Astrocyte (in vitro differentiated cells and primary cell): Measurements from ENCODE around the gene BOLL. TPM values are rescaled to one million over a fixed set of nuclear protein-coding genes. Genes with fewer than 3 reads are reported as not detected.
A peak's percentile ranks its signal among the peaks of the same experiment; 100 is the strongest.

ENCODE experiments used
- DNase-seq: peaks from one replicate; pipeline ENCODE4 v3.0.0-alpha.2; 2010; ENCODE audit warnings: low read depth
- FAIRE-seq: peaks from 2 replicates; lab custom pipeline; 2011; peaks lifted over from hg19 to GRCh38; lab: Jason Lieb, UNC
- H2AFZ ChIP-seq: 2 replicates; pipeline ENCODE4 v1.6.0; 2012; ENCODE audit warnings: low read depth, low read length, inconsistent platforms
- H3K27ac ChIP-seq: 2 replicates; pipeline ENCODE4 v1.5.1; 2011; ENCODE audit warnings: low read depth, low read length, inconsistent platforms
- H3K27me3 ChIP-seq: 2 replicates; pipeline ENCODE4 v1.6.0; 2011; ENCODE audit warnings: low read length, inconsistent platforms; ENCODE audit not compliant: insufficient read depth
- H3K36me3 ChIP-seq: 2 replicates; pipeline ENCODE4 v1.5.1; 2011; ENCODE audit warnings: low read length, inconsistent platforms; ENCODE audit not compliant: insufficient read depth
- H3K4me1 ChIP-seq: 2 replicates; pipeline ENCODE4 v1.5.1; 2011; ENCODE audit warnings: low read length, inconsistent platforms; ENCODE audit not compliant: insufficient read depth
- H3K4me2 ChIP-seq: 2 replicates; pipeline ENCODE4 v1.6.0; 2012; ENCODE audit warnings: low read length, inconsistent platforms
- H3K4me3 ChIP-seq: 2 replicates; pipeline ENCODE4 v1.5.1; 2011; ENCODE audit warnings: low read depth, mild to moderate bottlenecking, low read length, inconsistent platforms; ENCODE audit not compliant: insufficient read depth
- H3K79me2 ChIP-seq: 2 replicates; pipeline ENCODE4 v1.6.0; 2012; ENCODE audit warnings: mild to moderate bottlenecking, low read length, inconsistent platforms; ENCODE audit not compliant: insufficient read depth
- H3K9ac ChIP-seq: 2 replicates; pipeline ENCODE4 v1.6.0; 2012; ENCODE audit warnings: mild to moderate bottlenecking, low read length, inconsistent platforms
- H3K9me3 ChIP-seq: 2 replicates; pipeline ENCODE4 v1.5.1; 2012; ENCODE audit warnings: low read depth, mild to moderate bottlenecking, low read length, inconsistent platforms; ENCODE audit not compliant: insufficient read depth
- H4K20me1 ChIP-seq: 2 replicates; pipeline ENCODE4 v1.6.0; 2012; ENCODE audit warnings: low read length, inconsistent platforms; ENCODE audit not compliant: insufficient read depth
- H3K27ac Mint-ChIP-seq: one replicate; pipeline ENCODE4 v1.8.0; 2021; ENCODE audit warnings: mild to moderate bottlenecking, mixed read lengths; ENCODE audit not compliant: unreplicated experiment
- H3K27me3 Mint-ChIP-seq: one replicate; pipeline ENCODE4 v1.8.0; 2021; ENCODE audit warnings: low read depth, mixed read lengths; ENCODE audit not compliant: unreplicated experiment
- H3K36me3 Mint-ChIP-seq: one replicate; pipeline ENCODE4 v1.8.0; 2021; ENCODE audit warnings: low read depth, mixed read lengths; ENCODE audit not compliant: unreplicated experiment
- H3K4me1 Mint-ChIP-seq: one replicate; pipeline ENCODE4 v1.8.0; 2021; ENCODE audit warnings: low read depth, mixed read lengths; ENCODE audit not compliant: unreplicated experiment
- H3K4me3 Mint-ChIP-seq: one replicate; pipeline ENCODE4 v1.8.0; 2021; ENCODE audit warnings: mild to moderate bottlenecking, moderate library complexity, mixed read lengths; ENCODE audit not compliant: unreplicated experiment
- H3K9me3 Mint-ChIP-seq: one replicate; pipeline ENCODE4 v1.8.0; 2021; ENCODE audit warnings: mild to moderate bottlenecking, mixed read lengths; ENCODE audit not compliant: unreplicated experiment
- EZH2 ChIP-seq: IDR thresholded peaks from 2 replicates; pipeline ENCODE4 v1.6.1; 2012; ENCODE audit warnings: mild to moderate bottlenecking, low read length, inconsistent platforms; ENCODE audit not compliant: insufficient read depth
- total RNA-seq: library from RNA; stranded (reverse); gene quantifications from 2 replicates; pipeline ENCODE4 v1.2.1, GENCODE V29; 2021
- TF ChIP-seq, protein P1 (sequence below): IDR thresholded peaks from 2 replicates; pipeline ENCODE4 v1.5.1; 2011; ENCODE audit warnings: low read depth, mild to moderate bottlenecking, inconsistent platforms, low read length, moderate library complexity; ENCODE audit not compliant: insufficient read depth

The BOLL gene
- total RNA-seq, 1 donor from 2014 or later, result not detected

DNA sequence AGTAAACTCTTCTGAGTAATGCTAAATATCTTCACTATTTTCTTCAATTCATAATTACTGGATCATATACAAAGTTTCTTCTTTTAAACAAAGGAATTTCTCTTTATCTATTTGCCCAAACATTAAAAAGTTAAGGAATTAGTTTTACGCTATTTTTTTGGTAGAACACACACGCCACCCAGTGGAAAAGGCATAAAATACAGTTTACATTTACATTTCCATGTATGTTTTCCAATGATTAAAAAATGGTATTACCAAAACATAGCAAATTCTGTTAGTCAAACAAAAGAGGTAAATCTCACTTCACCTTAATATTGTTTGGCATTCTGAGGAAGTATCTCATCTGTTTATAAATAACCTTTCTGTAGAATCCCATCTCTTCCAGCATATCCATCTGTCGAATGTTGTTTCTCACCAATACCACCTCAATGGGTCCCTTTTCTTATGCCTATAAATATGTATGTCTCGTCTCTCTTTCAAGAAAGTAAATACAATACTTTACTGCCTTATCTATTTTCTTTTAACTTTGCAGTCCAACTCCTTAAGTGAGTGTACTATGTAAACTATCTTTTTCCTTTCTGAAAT is 7.2 kb downstream of the BOLL start:
- Histone ChIP-seq H3K9ac (no peak overlapping the region), H3K4me1 (no peaks in the 10 kb centered on the region), H4K20me1 (no peaks in the 10 kb centered on the region), H3K79me2 (no peaks in the 10 kb centered on the region), H3K4me2 (no peak overlapping the region), H3K27ac (no peak overlapping the region), H3K4me3 (no peak overlapping the region), H3K36me3 (no peaks in the 10 kb centered on the region), H3K27me3 (peaks cover 2% of the 10 kb centered on the region), H2AFZ (no peak overlapping the region), H3K9me3 (no peaks in the 10 kb centered on the region)
- H3K4me1 Mint-ChIP-seq, result no peaks in the 10 kb centered on the region
- no peak overlapping the region for H3K27ac Mint-ChIP-seq
- H3K27me3 Mint-ChIP-seq, result no peaks in the 10 kb centered on the region
- H3K36me3 Mint-ChIP-seq, result no peaks in the 10 kb centered on the region
- TF ChIP-seq, protein P1, sequence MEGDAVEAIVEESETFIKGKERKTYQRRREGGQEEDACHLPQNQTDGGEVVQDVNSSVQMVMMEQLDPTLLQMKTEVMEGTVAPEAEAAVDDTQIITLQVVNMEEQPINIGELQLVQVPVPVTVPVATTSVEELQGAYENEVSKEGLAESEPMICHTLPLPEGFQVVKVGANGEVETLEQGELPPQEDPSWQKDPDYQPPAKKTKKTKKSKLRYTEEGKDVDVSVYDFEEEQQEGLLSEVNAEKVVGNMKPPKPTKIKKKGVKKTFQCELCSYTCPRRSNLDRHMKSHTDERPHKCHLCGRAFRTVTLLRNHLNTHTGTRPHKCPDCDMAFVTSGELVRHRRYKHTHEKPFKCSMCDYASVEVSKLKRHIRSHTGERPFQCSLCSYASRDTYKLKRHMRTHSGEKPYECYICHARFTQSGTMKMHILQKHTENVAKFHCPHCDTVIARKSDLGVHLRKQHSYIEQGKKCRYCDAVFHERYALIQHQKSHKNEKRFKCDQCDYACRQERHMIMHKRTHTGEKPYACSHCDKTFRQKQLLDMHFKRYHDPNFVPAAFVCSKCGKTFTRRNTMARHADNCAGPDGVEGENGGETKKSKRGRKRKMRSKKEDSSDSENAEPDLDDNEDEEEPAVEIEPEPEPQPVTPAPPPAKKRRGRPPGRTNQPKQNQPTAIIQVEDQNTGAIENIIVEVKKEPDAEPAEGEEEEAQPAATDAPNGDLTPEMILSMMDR, result peak; percentile 60
- no peak for TF ChIP-seq EZH2
- DNase-seq (peak; percentile 16), FAIRE-seq (peak; percentile 55)
- no peak overlapping the region for H3K4me3 Mint-ChIP-seq
- no peaks in the 10 kb centered on the region for H3K9me3 Mint-ChIP-seq

DNA sequence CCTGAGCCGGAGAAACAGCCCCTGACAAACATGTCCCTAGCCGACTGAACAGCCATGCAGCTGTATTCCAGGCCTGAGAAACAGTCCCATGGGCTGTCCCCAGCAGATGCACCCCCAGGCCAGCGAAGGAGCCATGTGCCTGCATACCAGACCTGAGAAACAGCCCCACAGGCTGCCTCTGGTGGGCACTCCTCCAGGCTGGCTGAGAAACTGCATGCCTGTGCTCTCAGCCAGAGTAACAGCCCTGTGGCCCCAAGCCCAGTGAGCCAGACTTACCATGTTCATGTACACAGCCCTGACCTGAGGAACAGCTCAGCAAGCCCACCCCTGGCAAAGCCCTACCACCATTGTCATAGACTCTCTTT is 24.8 kb downstream of the BOLL start:
- H3K4me2 ChIP-seq, result no peak overlapping the region

More for the DNA sequence above, 24.8 kb downstream of the BOLL start:
- Histone ChIP-seq H3K9me3 (no peaks in the 10 kb centered on the region), H3K79me2 (no peaks in the 10 kb centered on the region), H3K4me1 (no peaks in the 10 kb centered on the region), H4K20me1 (no peaks in the 10 kb centered on the region), H2AFZ (no peak overlapping the region), H3K27me3 (no peaks in the 10 kb centered on the region), H3K27ac (no peak overlapping the region), H3K4me3 (no peak overlapping the region), H3K36me3 (no peaks in the 10 kb centered on the region), H3K9ac (no peak overlapping the region)
- H3K9me3 Mint-ChIP-seq, result peaks cover 4% of the 10 kb centered on the region
- DNase-seq (no peak), FAIRE-seq (no peak)
- TF ChIP-seq, protein P1, result no peak
- TF ChIP-seq EZH2, result no peak
- no peaks in the 10 kb centered on the region for H3K4me1 Mint-ChIP-seq
- peaks cover 3% of the 10 kb centered on the region for H3K36me3 Mint-ChIP-seq
- no peak overlapping the region for H3K27ac Mint-ChIP-seq
- no peaks in the 10 kb centered on the region for H3K27me3 Mint-ChIP-seq
- no peak overlapping the region for H3K4me3 Mint-ChIP-seq
